GM06990 (cell line): ENCODE results near the gene KCNA1.

Experiments used
- DNase-seq: peaks from one replicate; pipeline ENCODE4 v3.0.0-alpha.2; 2011; ENCODE audit not compliant: insufficient read length; ENCODE audit errors: extremely low read depth
- H3K27me3 ChIP-seq: replicated peaks from 2 replicates; pipeline ENCODE4 v1.6.0; 2011; ENCODE audit warnings: low read length; ENCODE audit not compliant: control insufficient read depth, insufficient read depth
- H3K36me3 ChIP-seq: 2 replicates; pipeline ENCODE4 v1.5.1; 2011; ENCODE audit warnings: low read length; ENCODE audit not compliant: control insufficient read depth, insufficient read depth
- H3K4me3 ChIP-seq: replicated peaks from 2 replicates; pipeline ENCODE4 v1.5.1; 2011; ENCODE audit warnings: low read depth, mild to moderate bottlenecking, control low read depth, low read length
- TF ChIP-seq, protein P1 (sequence below): IDR thresholded peaks from 2 replicates; pipeline ENCODE4 v1.5.1; 2011; ENCODE audit warnings: low read length, control low read depth, mild to moderate bottlenecking, inconsistent platforms; ENCODE audit not compliant: insufficient read depth, poor library complexity, severe bottlenecking

KCNA1 gene

DNA sequence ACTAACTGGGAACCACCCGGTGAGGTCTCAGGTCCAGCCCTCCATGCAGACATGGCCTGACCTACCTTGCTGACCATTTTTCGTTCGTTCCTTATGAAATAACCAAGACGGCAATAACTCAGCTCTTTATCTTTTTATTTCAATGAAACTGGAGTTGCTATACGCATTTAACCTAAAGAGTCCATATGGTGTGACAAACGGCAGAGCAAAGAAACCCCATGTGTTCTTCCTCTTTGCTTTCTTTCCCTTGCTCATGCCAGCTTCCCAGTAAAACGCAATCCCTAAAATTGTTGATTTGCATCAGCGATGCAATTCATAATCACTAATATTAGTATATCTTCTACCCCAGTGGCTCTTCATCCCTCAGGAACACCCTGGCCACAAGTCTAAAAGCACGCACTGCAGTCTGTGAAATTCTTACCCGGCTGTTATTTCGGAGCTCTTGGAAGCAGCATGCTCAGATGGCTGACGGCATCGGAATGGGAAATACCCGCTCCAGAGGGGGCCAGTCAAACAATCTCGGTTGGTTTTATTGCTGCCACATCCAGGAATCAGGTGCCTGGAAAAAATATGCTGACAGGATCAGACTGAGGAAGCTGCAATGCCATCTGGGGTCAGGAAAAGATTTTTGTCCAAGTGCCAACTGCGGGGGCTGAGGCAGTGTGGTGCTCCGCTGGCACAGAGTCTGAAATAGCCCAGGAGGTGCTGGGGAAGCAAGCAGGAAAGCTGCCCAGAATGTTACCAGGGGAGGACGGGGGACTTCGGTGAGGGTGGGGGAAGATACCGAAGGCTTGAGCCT is 28.2 kb upstream of the KCNA1 start:
- H3K27me3 ChIP-seq, result peaks cover 1% of the 10 kb centered on the region; the same call in 1 of the 2 replicates
- DNase-seq, result no peak

DNA sequence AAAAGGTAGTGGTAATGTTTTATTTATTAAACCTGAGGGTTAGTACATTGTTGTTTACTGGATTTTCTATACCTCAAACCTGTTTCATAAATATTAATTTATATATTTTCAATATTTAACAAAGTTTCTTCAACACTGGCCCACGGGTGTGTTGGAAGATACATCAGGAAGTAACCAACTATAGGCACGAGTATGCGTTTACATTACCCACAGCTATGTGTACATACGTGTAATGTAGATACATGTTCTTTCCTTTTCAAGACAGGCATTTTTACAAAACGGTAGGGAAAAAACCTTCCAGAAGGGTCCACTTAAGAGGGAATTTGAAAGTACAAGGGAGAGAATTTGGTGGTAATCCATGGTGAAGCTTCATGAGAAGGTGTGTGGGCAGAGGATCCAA is 17.8 kb upstream of the KCNA1 start:
- DNase-seq, result no peak
- no peaks in the 10 kb centered on the region for H3K36me3 ChIP-seq
- H3K4me3 ChIP-seq, result no peak overlapping the region
- no peaks in the 10 kb centered on the region; the same call in 1 of the 2 replicates for H3K27me3 ChIP-seq
- TF ChIP-seq, protein P1, sequence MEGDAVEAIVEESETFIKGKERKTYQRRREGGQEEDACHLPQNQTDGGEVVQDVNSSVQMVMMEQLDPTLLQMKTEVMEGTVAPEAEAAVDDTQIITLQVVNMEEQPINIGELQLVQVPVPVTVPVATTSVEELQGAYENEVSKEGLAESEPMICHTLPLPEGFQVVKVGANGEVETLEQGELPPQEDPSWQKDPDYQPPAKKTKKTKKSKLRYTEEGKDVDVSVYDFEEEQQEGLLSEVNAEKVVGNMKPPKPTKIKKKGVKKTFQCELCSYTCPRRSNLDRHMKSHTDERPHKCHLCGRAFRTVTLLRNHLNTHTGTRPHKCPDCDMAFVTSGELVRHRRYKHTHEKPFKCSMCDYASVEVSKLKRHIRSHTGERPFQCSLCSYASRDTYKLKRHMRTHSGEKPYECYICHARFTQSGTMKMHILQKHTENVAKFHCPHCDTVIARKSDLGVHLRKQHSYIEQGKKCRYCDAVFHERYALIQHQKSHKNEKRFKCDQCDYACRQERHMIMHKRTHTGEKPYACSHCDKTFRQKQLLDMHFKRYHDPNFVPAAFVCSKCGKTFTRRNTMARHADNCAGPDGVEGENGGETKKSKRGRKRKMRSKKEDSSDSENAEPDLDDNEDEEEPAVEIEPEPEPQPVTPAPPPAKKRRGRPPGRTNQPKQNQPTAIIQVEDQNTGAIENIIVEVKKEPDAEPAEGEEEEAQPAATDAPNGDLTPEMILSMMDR, result no peak

More for the DNA sequence above, 28.2 kb upstream of the KCNA1 start:
- Histone ChIP-seq H3K36me3 (no peaks in the 10 kb centered on the region), H3K4me3 (no peak overlapping the region)
- TF ChIP-seq, protein P1, result no peak

DNA sequence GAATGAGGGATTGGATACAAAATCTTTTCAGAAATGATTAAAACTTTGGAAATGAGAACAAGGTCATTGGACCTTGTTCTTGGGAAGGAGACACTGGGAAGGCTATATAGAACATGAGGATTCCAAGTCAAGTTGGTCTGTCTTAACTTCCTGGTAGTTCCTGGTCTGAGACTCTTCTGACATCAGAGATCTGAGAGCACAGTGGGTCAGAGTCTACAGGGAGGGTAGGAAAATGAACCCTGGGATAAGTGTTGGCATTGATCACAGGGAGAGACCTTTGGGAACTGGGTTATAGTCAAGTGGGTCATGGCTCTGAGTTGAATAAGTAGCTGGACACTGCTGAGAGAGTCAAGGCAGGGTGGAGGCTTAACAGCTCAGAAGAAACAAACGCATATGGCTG is 17.3 kb upstream of the KCNA1 start:
- DNase-seq, result no peak
- H3K27me3 ChIP-seq, result no peaks in the 10 kb centered on the region; the same call in 1 of the 2 replicates
- H3K36me3 ChIP-seq, result no peaks in the 10 kb centered on the region
- no peak overlapping the region for H3K4me3 ChIP-seq
- TF ChIP-seq, protein P1, result no peak

DNA sequence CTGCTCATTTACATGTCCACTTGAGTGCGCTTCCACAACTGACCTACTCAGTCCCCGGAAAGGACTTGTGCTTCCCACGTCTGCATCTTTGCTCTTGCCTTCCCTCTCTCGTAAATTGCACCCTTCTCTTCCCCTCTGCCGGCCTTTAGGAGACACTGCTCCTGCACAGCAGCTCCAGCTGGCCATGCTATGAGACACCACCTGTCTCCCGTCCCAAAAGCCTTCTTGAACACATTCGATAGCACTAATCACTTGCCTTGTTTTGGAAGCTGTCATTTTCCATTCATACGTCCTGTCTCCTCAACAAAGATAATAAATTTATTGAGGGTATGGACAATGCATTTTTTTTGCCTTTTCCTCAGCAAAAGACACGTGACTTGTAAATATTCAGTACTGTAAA is 15.7 kb upstream of the KCNA1 start:
- DNase-seq, result no peak
- TF ChIP-seq, protein P1, result no peak
- Histone ChIP-seq H3K4me3 (no peak overlapping the region), H3K27me3 (no peaks in the 10 kb centered on the region; the same call in 1 of the 2 replicates), H3K36me3 (no peaks in the 10 kb centered on the region)

DNA sequence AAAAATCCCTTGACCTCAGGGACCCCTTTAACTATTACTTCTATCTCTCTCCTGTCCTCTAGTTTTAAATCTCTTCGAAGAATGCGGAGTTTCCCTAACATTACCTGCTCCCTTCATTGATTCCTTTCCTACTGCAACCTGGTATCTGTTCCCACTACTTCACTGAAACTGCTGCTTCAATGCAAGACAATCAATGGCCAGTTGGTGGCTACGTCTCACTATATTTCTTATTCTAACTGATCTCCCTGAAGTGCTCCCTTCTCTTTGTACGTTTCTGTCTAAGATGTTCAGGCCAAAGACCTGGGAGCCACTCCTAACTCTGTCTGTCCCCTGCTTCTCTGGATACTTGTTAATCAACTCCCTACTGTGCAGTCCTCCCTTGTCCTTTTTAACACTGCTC is 10.3 kb upstream of the KCNA1 start:
- Histone ChIP-seq H3K27me3 (no peaks in the 10 kb centered on the region; the same call in 1 of the 2 replicates), H3K36me3 (no peaks in the 10 kb centered on the region)
- no peak for DNase-seq

More for the DNA sequence above, 10.3 kb upstream of the KCNA1 start:
- TF ChIP-seq, protein P1, result peak; percentile 46
- no peak overlapping the region for H3K4me3 ChIP-seq
